Brain microvascular endothelial cell (primary cell): ENCODE results near the gene PHACTR3.

Experiments used
- DNase-seq: peaks from one replicate; pipeline ENCODE4 v3.0.0-alpha.2; 2020
- H3K27ac ChIP-seq: fragments of 250-450 bp; sonication (Bioruptor Pico); 2 replicates; pipeline ENCODE4 v1.5.1; 2020; ENCODE audit warnings: mild to moderate bottlenecking, moderate library complexity
- H3K27me3 ChIP-seq: fragments of 250-450 bp; sonication (Bioruptor Pico); replicated peaks from 2 replicates; pipeline ENCODE4 v1.5.1; 2020; ENCODE audit warnings: mild to moderate bottlenecking
- H3K36me3 ChIP-seq: fragments of 250-450 bp; sonication (Bioruptor Pico); replicated peaks from 2 replicates; pipeline ENCODE4 v1.5.1; 2020; ENCODE audit warnings: mild to moderate bottlenecking
- H3K4me3 ChIP-seq: 2 replicates; pipeline ENCODE4 v1.5.1; 2011; ENCODE audit warnings: low read depth, mild to moderate bottlenecking, control low read depth, low read length, moderate library complexity
- CTCF ChIP-seq: IDR thresholded peaks from 2 replicates; pipeline ENCODE4 v1.5.1; 2011; ENCODE audit warnings: low read depth, mild to moderate bottlenecking, moderate library complexity, low read length, control low read depth, inconsistent platforms; ENCODE audit errors: missing control alignments
- in situ Hi-C: cut with HindIII; loops from 2 replicates; pipeline ENCODE4 v1.10.0; 2017; ENCODE audit warnings: low sequenced_read_pairs, low pct_ligation_motif_present

The PHACTR3 gene

GRCh38 chr20:59662856-59663512 is 58.6 kb downstream of the PHACTR3 start:
- H3K27me3 ChIP-seq, result no peaks in the 10 kb centered on the region
- H3K36me3 ChIP-seq, result no peaks in the 10 kb centered on the region
- in situ Hi-C loops, result no loop called here
- DNase-seq, result no peak
- TF ChIP-seq CTCF, result no peak
- no peak overlapping the region for H3K4me3 ChIP-seq
- H3K27ac ChIP-seq, result no peak overlapping the region

- DNase-seq, result no peak
- no peak overlapping the region for H3K27ac ChIP-seq
- H3K4me3 ChIP-seq, result no peak overlapping the region
- no peaks in the 10 kb centered on the region for H3K27me3 ChIP-seq
- no peaks in the 10 kb centered on the region for H3K36me3 ChIP-seq
- in situ Hi-C loops, result no loop called here
- no peak for TF ChIP-seq CTCF
Observed at GRCh38 chr20:59663513-59664060, 59.2 kb downstream of the PHACTR3 start.

DNA sequence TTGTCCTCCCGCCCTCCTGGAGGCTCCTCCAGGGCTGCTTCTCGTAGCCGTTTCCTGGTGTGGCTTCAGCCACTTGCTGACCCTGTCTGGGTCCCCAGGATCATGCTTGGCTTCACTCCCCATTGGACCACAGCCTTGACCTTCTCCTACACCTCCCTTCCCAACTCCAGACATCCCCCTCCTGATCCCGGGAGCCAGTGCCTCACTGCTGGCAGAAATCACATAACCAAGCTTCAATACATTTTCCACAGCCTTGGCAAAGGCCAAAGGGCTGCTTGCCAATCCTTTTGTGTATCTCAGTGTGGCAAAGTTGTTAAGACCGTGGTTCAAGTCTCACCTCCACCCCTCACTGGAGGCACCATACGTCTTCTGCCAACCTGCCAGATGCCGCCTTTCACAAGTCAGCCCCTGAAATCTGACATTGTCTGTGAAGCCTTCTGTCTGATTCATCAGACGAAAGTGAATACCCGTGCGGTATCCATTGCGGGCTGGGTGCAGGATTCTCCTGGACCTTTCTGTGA is 60.1 kb downstream of the PHACTR3 start:
- in situ Hi-C loops, result no loop called here
- Histone ChIP-seq H3K27ac (no peak overlapping the region), H3K36me3 (no peaks in the 10 kb centered on the region), H3K27me3 (no peaks in the 10 kb centered on the region), H3K4me3 (no peak overlapping the region)
- DNase-seq, result no peak
- TF ChIP-seq CTCF, result no peak

GRCh38 chr20:59665656-59666555 is 61.6 kb downstream of the PHACTR3 start:
- DNase-seq, result no peak
- no peak for TF ChIP-seq CTCF
- Histone ChIP-seq H3K27ac (no peak overlapping the region), H3K4me3 (no peak overlapping the region), H3K27me3 (no peaks in the 10 kb centered on the region), H3K36me3 (no peaks in the 10 kb centered on the region)
- in situ Hi-C loops, result no loop called here

- in situ Hi-C loops, result no loop called here
- Histone ChIP-seq H3K36me3 (no peaks in the 10 kb centered on the region), H3K27me3 (no peaks in the 10 kb centered on the region), H3K27ac (no peak overlapping the region), H3K4me3 (no peak overlapping the region)
- no peak for DNase-seq
- no peak for TF ChIP-seq CTCF
Observed at GRCh38 chr20:59666586-59666985, 62.2 kb downstream of the PHACTR3 start.
